BJ (cell line): ENCODE data around the gene TMPRSS11F. TPM values are rescaled to one million over a fixed set of nuclear protein-coding genes. Genes with fewer than 3 reads are reported as not detected.

Source experiments
- CTCF ChIA-PET: fragments of 350-600 bp; formaldehyde crosslinking; extraction: SDS; loops from one replicate; lab custom pipeline; 2021; ENCODE audit warnings: antibody characterized with exemption, inconsistent platforms; lab: Yijun Ruan, JAX
- POLR2A ChIA-PET: fragments of 300-600 bp; sonication (Branson Sonifier 250); formaldehyde crosslinking; extraction: SDS; loops from one replicate; lab custom pipeline; 2021; ENCODE audit warnings: antibody characterized with exemption; lab: Charles Lee
- DNase-seq: peaks from one replicate; pipeline ENCODE4 v3.0.0-alpha.2; 2011; ENCODE audit warnings: low read depth
- H3K27me3 ChIP-seq: 2 replicates; pipeline ENCODE4 v1.6.0; 2011; ENCODE audit warnings: low read length; ENCODE audit not compliant: control insufficient read depth, insufficient read depth
- H3K36me3 ChIP-seq: 2 replicates; pipeline ENCODE4 v1.5.1; 2011; ENCODE audit warnings: low read length; ENCODE audit not compliant: control insufficient read depth, insufficient read depth
- H3K4me3 ChIP-seq: 2 replicates; pipeline ENCODE4 v1.5.1; 2011; ENCODE audit warnings: low read depth, mild to moderate bottlenecking, control low read depth, low read length
- CTCF ChIP-seq: IDR thresholded peaks from 2 replicates; pipeline ENCODE4 v1.5.1; 2011; ENCODE audit warnings: low read depth, mild to moderate bottlenecking, control low read depth, inconsistent platforms, low read length, moderate library complexity; ENCODE audit not compliant: insufficient read depth
- polyA plus RNA-seq: library from polyadenylated mRNA; depleted of rRNA; stranded (reverse); fragments of >200 nt; gene quantifications from 2 replicates; pipeline ENCODE4 v1.2.3, GENCODE V29; 2011

TMPRSS11F gene
- polyA plus RNA-seq, 1 experiment = not detected

GRCh38 chr4:68124262-68124661, 5.4 kb downstream of the TMPRSS11F start:
- DNase-seq = no peak
- no peaks in the 10 kb centered on the region for H3K27me3 ChIP-seq
- no peak for TF ChIP-seq CTCF
- H3K36me3 ChIP-seq = no peaks in the 10 kb centered on the region
- POLR2A ChIA-PET = no interaction called here
- no peak overlapping the region for H3K4me3 ChIP-seq
- CTCF ChIA-PET = no interaction called here

- Histone ChIP-seq H3K4me3 (no peak overlapping the region), H3K27me3 (no peaks in the 10 kb centered on the region), H3K36me3 (no peaks in the 10 kb centered on the region)
- TF ChIP-seq CTCF = no peak
- DNase-seq = no peak
- POLR2A ChIA-PET = no interaction called here
- CTCF ChIA-PET = no interaction called here
Measured at GRCh38 chr4:68123525-68123924, 6.1 kb downstream of the TMPRSS11F start.

- POLR2A ChIA-PET = no interaction called here
Measured at GRCh38 chr4:68119921-68120320, 9.7 kb downstream of the TMPRSS11F start.

GRCh38 chr4:68110441-68110840, 19.2 kb downstream of the TMPRSS11F start:
- POLR2A ChIA-PET = no interaction called here
- CTCF ChIA-PET = no interaction called here
- no peak for TF ChIP-seq CTCF

More at GRCh38 chr4:68119921-68120320, 9.7 kb downstream of the TMPRSS11F start:
- Histone ChIP-seq H3K36me3 (no peaks in the 10 kb centered on the region), H3K4me3 (no peak overlapping the region), H3K27me3 (no peaks in the 10 kb centered on the region)
- DNase-seq = no peak
- TF ChIP-seq CTCF = no peak
- CTCF ChIA-PET = interaction anchor here (0.6 to 1.5 kb wide), 3 partner anchors 10 to 180 kb away, joined by 3 to 5 read pairs (median 3); partner anchors contain the start of gene TMPRSS11F

GRCh38 chr4:68109868-68110267, 19.8 kb downstream of the TMPRSS11F start:
- ChIA-PET POLR2A (no interaction called here), CTCF (no interaction called here)
- Histone ChIP-seq H3K4me3 (no peak overlapping the region), H3K27me3 (no peaks in the 10 kb centered on the region), H3K36me3 (no peaks in the 10 kb centered on the region)
- no peak for TF ChIP-seq CTCF
- DNase-seq = no peak

More at GRCh38 chr4:68110441-68110840, 19.2 kb downstream of the TMPRSS11F start:
- Histone ChIP-seq H3K36me3 (no peaks in the 10 kb centered on the region), H3K27me3 (no peaks in the 10 kb centered on the region), H3K4me3 (no peak overlapping the region)
- no peak for DNase-seq
